ENCODE results near the gene BZW2.
A peak's percentile ranks its signal among the peaks of the same experiment; 100 is the strongest.

BZW2 gene

DNA sequence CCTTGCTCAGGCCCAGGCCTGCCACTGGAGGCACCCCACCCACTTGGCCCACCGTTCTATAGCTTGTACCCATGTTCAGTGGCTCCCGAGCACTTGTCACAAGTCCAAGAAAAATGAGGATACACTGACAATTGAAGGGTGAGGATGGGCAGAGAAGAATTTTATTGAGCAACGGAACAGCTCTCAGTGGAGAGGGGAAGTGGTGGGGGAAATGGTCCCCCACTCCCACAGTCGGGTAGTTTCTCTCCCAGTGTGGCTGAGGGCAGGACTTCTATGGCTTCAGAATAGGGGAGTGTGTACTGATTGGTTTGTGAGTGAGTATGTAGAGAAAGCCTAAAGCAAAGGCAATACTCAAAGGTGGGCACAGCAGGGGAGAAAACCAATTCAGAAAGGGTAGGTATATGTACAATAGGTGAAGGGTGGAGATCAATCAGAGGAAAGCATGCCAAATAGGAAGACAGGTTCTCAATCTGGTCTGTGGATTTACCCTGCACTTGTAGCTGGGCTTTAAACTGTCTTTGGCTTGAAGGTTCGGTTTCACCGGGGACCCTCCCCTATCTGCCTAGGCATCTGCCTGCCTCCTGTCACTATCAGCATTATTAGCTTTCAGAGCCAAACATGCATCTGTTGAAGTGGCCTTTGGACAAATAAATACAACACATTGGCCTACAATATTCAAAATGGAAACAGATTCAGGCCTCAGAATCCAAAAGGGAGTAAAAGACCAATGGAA lies 98.7 kb downstream of the BZW2 start:
- H3K4me1 ChIP-seq = no peaks in the 10 kb centered on the region; the same call in 1 of the 2 replicates
- H3K36me3 ChIP-seq (replicated peaks) = no peaks in the 10 kb centered on the region
- H3K9me3 ChIP-seq = no peaks in the 10 kb centered on the region; the same call in 1 of the 2 replicates
- H3K27me3 ChIP-seq (ENCODE audit: low read depth) = no peaks in the 10 kb centered on the region
- DNase-seq (ENCODE audit: low spot score in 2 of 2) = no peak
- in situ Hi-C loops (cut with MboI; ENCODE audit: low sequenced_read_pairs) = no loop called here
- H3K4me3 ChIP-seq = no peak overlapping the region

DNA sequence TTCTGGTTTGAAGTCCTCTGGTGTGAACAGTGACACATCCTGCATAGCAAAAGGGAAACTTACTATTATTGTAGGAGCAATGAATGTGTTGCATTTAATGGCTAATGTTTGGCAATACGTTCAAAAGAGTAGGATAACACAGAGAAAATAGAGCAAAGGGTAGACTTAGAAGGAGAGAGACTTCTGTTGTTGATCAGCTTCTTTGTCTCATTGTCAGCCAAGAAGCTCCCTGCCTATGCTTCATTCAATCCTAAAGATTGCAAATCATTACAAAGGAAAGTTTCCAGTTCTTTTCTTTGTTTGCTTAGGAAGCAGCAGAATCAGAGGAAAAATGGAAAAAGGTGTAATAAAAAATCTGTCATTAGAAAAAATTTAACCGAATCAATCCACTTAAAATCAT lies 99.7 kb downstream of the BZW2 start:
- Histone ChIP-seq H3K4me3 (no peak overlapping the region), H3K9me3 (no peaks in the 10 kb centered on the region)

DNA sequence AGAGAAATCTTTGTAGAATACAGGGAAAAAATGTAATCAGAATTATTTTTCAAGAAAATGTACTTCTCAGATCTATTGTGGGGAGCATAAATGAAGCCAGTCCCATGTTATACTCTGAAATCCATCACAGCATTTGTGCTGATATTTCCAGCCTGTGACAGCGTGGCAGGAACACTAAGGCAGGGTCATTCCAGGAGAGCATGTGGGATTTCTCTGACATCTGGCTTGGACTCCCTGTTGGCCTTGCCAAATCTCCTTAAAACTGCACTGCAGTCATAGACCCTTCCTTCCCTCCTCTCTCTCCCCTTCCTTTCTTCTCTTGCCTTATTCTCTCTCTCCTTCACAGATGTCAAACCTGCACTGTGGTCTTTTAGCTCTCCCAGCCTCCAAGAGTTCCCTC lies 101.1 kb downstream of the BZW2 start:
- Histone ChIP-seq H3K4me3 (no peak overlapping the region), H3K4me1 (no peaks in the 10 kb centered on the region), H3K9me3 (no peaks in the 10 kb centered on the region), H3K27me3 (ENCODE audit: low read depth) (no peaks in the 10 kb centered on the region), H3K36me3 (replicated peaks) (no peaks in the 10 kb centered on the region)
- in situ Hi-C loops (cut with MboI; ENCODE audit: low sequenced_read_pairs) = no loop called here
- DNase-seq (ENCODE audit: low spot score in 2 of 2) = no peak

More for the DNA sequence above, 99.7 kb downstream of the BZW2 start:
- Histone ChIP-seq H3K27me3 (ENCODE audit: low read depth) (no peaks in the 10 kb centered on the region), H3K36me3 (replicated peaks) (no peaks in the 10 kb centered on the region), H3K4me1 (no peaks in the 10 kb centered on the region)
- peak in 1 of 2 experiments; percentile 29 for DNase-seq (ENCODE audit: low spot score in 2 of 2)
- in situ Hi-C loops (cut with MboI; ENCODE audit: low sequenced_read_pairs) = no loop called here

DNA sequence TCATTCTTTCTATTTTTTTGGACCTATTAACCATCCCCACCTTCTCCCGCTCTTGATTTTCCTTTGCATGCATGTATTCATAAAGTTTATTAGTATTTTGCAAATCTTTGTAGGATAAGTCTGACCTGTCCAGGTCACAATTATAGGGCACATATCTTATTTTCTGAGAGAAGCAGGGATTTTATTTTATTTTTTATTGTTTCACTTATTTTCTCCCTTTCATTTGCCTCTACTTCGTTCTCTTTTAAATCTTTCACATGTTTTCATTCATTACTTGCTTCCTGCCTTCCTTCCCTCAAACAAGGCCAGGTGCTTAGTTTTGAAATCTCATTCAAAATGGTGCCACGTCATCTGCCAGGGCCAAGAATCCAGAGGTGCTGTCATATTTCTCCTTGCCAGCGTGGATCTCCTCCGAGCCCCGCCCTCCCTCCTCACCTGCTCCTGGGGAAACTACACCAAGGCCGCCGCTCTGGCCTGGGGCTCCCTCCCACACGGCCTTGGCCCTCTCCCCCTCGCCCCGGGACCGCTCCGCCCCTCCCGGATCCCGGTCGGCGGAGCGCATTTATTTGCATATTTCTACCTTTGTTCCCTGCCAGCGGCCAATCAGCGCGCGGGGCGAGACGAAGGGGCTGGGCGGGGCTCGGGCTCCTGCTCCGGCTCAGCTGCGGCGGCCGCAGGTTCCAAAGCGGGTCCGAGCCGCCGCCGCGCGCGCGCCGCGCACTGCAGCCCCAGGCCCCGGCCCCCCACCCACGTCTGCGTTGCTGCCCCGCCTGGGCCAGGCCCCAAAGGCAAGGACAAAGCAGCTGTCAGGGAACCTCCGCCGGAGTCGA lies 107.3 kb downstream of the BZW2 start, which contains the start of gene TSPAN13:
TSPAN13 (plus strand) TSS at position 654 of the 830 bp plus-strand sequence. CDS start 213 bp downstream, outside the sequence.
- in situ Hi-C loops (cut with MboI; ENCODE audit: low sequenced_read_pairs) = no loop called here
- Histone ChIP-seq H3K36me3 (replicated peaks) (no peaks in the 10 kb centered on the region), H3K4me3 (peak within 1 kb of the TSS; percentile 73), H3K27me3 (ENCODE audit: low read depth) (no peaks in the 10 kb centered on the region), H3K9me3 (no peaks in the 10 kb centered on the region), H3K4me1 (peaks cover 27% of the 10 kb centered on the region)
- DNase-seq (ENCODE audit: low spot score in 2 of 2) = peak; percentile 87 to 96

DNA sequence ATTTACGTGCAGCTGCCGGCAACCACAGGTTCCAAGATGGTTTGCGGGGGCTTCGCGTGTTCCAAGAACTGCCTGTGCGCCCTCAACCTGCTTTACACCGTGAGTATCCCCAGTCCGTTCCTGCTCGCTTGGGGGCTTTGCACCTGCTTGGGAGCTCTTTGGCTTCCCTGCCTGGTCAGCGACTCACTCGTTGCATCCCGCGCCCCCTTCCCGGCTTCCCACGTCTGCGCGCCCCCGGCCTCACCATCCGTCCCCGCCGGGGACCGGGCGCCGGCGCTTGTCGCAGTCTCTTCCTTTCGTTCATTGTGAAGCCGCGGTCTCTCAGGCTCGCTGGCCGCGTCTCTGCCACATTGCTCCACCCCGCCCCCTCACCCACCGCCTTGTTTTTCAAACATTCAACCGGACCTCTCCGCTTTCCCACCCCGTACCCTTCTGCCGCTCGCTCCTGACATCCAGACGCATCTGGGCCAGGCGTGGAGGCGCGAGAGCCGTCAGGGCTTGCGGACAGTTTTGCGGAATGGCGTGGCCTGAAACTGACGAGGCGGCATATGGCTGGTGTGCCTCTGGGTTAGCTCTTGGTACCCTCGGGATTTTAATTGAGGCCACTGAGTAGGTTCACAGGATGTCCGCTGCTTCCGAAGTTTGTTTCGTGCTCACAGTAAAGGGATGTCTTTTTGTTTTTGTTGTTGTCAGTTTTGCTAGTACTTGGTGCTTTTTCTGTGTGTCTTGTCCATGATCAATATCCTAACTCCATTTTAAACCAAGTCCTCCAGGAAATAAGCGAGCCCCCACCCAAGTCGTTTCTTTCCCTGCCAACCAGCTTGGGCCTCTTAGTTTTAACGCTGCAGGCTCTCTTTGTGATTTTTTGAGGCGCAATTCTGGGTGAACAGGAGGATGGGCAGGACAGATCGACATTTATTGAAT lies 108.2 kb downstream of the BZW2 start:
- Histone ChIP-seq H3K9me3 (no peaks in the 10 kb centered on the region), H3K4me1 (peaks cover 27% of the 10 kb centered on the region), H3K27me3 (ENCODE audit: low read depth) (no peaks in the 10 kb centered on the region), H3K4me3 (peak overlapping the region; percentile 73), H3K36me3 (replicated peaks) (no peaks in the 10 kb centered on the region)
- in situ Hi-C loops (cut with MboI; ENCODE audit: low sequenced_read_pairs) = no loop called here
- peak; percentile 53 to 81 for DNase-seq (ENCODE audit: low spot score in 2 of 2)

DNA sequence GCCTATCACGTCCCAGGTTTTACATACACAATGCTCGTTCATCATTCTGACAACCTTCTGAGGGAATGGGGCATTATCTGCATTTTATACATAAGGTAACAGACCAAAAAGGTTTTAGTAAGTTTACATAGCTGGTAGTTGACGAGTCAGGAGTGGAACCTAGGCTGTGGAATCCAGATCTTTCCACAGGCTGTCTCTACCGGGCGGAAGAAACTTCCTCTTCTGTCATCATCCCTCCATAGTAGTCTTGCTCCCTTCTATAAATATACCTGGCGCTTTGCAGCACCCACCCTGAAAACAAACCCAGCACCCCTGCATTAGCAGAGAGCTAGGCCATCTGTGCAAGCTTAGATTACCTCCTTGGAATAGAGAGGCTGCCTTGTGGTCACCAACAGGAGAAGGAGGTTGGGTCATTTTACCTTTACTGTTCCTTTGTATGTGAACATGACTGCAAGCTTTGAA lies 108.9 kb downstream of the BZW2 start:
- H3K36me3 ChIP-seq (replicated peaks) = no peaks in the 10 kb centered on the region
- DNase-seq (ENCODE audit: low spot score in 2 of 2) = no peak
- peaks cover 27% of the 10 kb centered on the region for H3K4me1 ChIP-seq
- in situ Hi-C loops (cut with MboI; ENCODE audit: low sequenced_read_pairs) = no loop called here
- H3K9me3 ChIP-seq = no peaks in the 10 kb centered on the region
- no peaks in the 10 kb centered on the region for H3K27me3 ChIP-seq (ENCODE audit: low read depth)
- peak overlapping the region; percentile 73 for H3K4me3 ChIP-seq

DNA sequence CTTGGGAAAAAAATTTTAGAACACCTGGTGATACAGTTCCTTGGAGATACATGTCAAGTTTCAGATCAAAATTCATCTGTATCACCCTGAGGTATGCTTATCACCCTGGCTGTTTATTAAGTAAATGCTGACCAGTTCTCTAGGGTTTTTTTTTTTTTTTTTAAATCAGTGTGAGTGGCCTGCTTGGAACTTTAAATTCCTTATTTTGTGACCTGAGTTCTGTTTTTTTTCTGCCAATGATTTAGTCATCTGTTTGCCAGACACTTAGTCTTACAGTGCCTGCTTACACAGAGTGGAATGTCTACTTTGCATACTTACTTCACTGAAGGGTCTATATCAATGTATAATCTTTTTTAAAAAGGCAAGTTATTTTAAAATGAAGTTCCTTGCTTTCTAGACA lies 109.4 kb downstream of the BZW2 start:
- no peak for DNase-seq (ENCODE audit: low spot score in 2 of 2)
- H3K9me3 ChIP-seq = no peaks in the 10 kb centered on the region
- H3K4me3 ChIP-seq = peak overlapping the region; percentile 73
- peaks cover 27% of the 10 kb centered on the region for H3K4me1 ChIP-seq
- in situ Hi-C loops (cut with MboI; ENCODE audit: low sequenced_read_pairs) = no loop called here
- no peaks in the 10 kb centered on the region for H3K27me3 ChIP-seq (ENCODE audit: low read depth)
- H3K36me3 ChIP-seq (replicated peaks) = no peaks in the 10 kb centered on the region
